Vagina (tissue), 2 donors: ENCODE results near the gene BLTP3A.

Source experiments
- CTCF ChIP-seq, 3 experiments: fragments of 450-650 bp in 2 of 3; fragments of 200-600 bp in 1 of 3; sonication (generic) in 1 of 3; IDR thresholded peaks; one replicate each; pipeline ENCODE4 v1.5.1; 2017 to 2019; ENCODE audit warnings: antibody characterized with exemption in 3 of 3, mild to moderate bottlenecking in 2 of 3, moderate library complexity in 2 of 3
- POLR2A ChIP-seq, 2 donors: fragments of 450-650 bp; IDR thresholded peaks; one replicate each; pipeline ENCODE4 v1.6.1; 2017; ENCODE audit warnings: antibody characterized with exemption in 2 of 2, mild to moderate bottlenecking in 2 of 2, moderate library complexity in 2 of 2
- POLR2AphosphoS5 ChIP-seq, 2 donors: sonication (generic); formaldehyde crosslinking; IDR thresholded peaks; one replicate each; pipeline ENCODE4 v1.9.0; 2017; ENCODE audit warnings: antibody characterized with exemption in 2 of 2, mild to moderate bottlenecking in 2 of 2, low read depth in 1 of 2; ENCODE audit not compliant: insufficient read depth in 1 of 2

- no peak for TF ChIP-seq CTCF (IDR thresholded peaks at IDR 0.05)
- no peak for TF ChIP-seq POLR2A (IDR thresholded peaks at IDR 0.05)
- no peak for TF ChIP-seq POLR2AphosphoS5 (IDR thresholded peaks at IDR 0.05; ENCODE audit: insufficient read depth in 1 of 2, low read depth in 1 of 2)
Measured at GRCh38 chr6:34799547-34799946, 7.7 kb downstream of the BLTP3A start.
